Mesenchymal stem cell (in vitro differentiated cells and primary cell): ENCODE measurements around the gene KIAA0825.

Experiments
- DNase-seq: peaks from one replicate; pipeline ENCODE4 v3.0.0-alpha.2; 2013
- H2AFZ ChIP-seq: one replicate; pipeline ENCODE4 v1.6.1; 2013; ENCODE audit warnings: low read depth, mild to moderate bottlenecking, control low read depth, inconsistent platforms, low read length, moderate library complexity
- H2AK5ac ChIP-seq: 2 replicates; pipeline ENCODE4 v1.6.1; 2013; ENCODE audit warnings: low read length, moderate library complexity, mild to moderate bottlenecking, inconsistent platforms; ENCODE audit not compliant: severe bottlenecking
- H2BK120ac ChIP-seq: one replicate; pipeline ENCODE4 v1.6.1; 2013; ENCODE audit warnings: low read depth, mild to moderate bottlenecking, inconsistent platforms, low read length, moderate library complexity
- H2BK12ac ChIP-seq, 2 experiments: one replicate each; pipeline ENCODE4 v1.6.1; 2013; ENCODE audit warnings: inconsistent platforms in 2 of 2, low read length in 2 of 2, mild to moderate bottlenecking in 2 of 2, moderate library complexity in 2 of 2, control low read depth in 1 of 2
- H2BK15ac ChIP-seq: one replicate; pipeline ENCODE4 v1.6.1; 2013; ENCODE audit warnings: mild to moderate bottlenecking, low read depth, inconsistent platforms; ENCODE audit not compliant: poor library complexity, severe bottlenecking
- H2BK5ac ChIP-seq: 2 replicates; pipeline ENCODE4 v1.6.1; 2013; ENCODE audit warnings: low read depth, mild to moderate bottlenecking, low read length, control low read depth, inconsistent platforms; ENCODE audit not compliant: poor library complexity, severe bottlenecking
- H3K14ac ChIP-seq, 2 experiments: one replicate each; pipeline ENCODE4 v1.6.1; 2013; ENCODE audit warnings: inconsistent platforms in 2 of 2, low read length in 2 of 2, control low read depth in 1 of 2, mild to moderate bottlenecking in 1 of 2, moderate library complexity in 1 of 2
- H3K18ac ChIP-seq, 2 experiments: one replicate each; pipeline ENCODE4 v1.6.1; 2013; ENCODE audit warnings: inconsistent platforms in 2 of 2, low read length in 2 of 2, control low read depth in 1 of 2, low read depth in 1 of 2, mild to moderate bottlenecking in 1 of 2
- H3K23ac ChIP-seq, 2 experiments: one replicate each; pipeline ENCODE4 v1.6.1; 2013; ENCODE audit warnings: inconsistent platforms in 2 of 2, low read length in 2 of 2, mild to moderate bottlenecking in 2 of 2, moderate library complexity in 2 of 2, control low read depth in 1 of 2
- H3K27ac ChIP-seq: 2 replicates; pipeline ENCODE4 v1.5.1; 2013; ENCODE audit warnings: mild to moderate bottlenecking, moderate library complexity, low read length, control low read depth, inconsistent platforms; ENCODE audit not compliant: poor library complexity, severe bottlenecking
- H3K27me3 ChIP-seq, 2 experiments: 2 replicates each; pipeline versions ENCODE4 v1.6.1 to v1.7.0; 2013; ENCODE audit warnings: low read length in 2 of 2, mild to moderate bottlenecking in 2 of 2, moderate library complexity in 2 of 2, control low read depth in 1 of 2, inconsistent platforms in 1 of 2; ENCODE audit not compliant: control insufficient read depth in 1 of 2, insufficient read depth in 1 of 2
- H3K36me3 ChIP-seq, 2 experiments: 2 replicates each; pipeline versions ENCODE4 v1.6.1 to v1.7.0; 2013; ENCODE audit warnings: low read length in 2 of 2, control low read depth in 1 of 2, inconsistent platforms in 1 of 2, low read depth in 1 of 2, mild to moderate bottlenecking in 1 of 2; ENCODE audit not compliant: insufficient read depth in 2 of 2, control insufficient read depth in 1 of 2
- H3K4ac ChIP-seq, 2 experiments: one replicate each; pipeline ENCODE4 v1.6.1; 2013; ENCODE audit warnings: inconsistent platforms in 2 of 2, low read length in 2 of 2, mild to moderate bottlenecking in 2 of 2, moderate library complexity in 2 of 2, control low read depth in 1 of 2, low read depth in 1 of 2
- H3K4me1 ChIP-seq: 2 replicates; pipeline ENCODE4 v1.6.1; 2013; ENCODE audit warnings: low read depth, low read length, control low read depth; ENCODE audit not compliant: control insufficient read depth, insufficient read depth
- H3K4me2 ChIP-seq: 2 replicates; pipeline ENCODE4 v1.6.1; 2013; ENCODE audit warnings: low read length, mild to moderate bottlenecking, inconsistent platforms; ENCODE audit not compliant: poor library complexity, severe bottlenecking
- H3K4me3 ChIP-seq, 2 experiments: 2 replicates each; pipeline versions ENCODE4 v1.5.1 to v1.7.0; 2013; ENCODE audit warnings: low read length in 2 of 2, mild to moderate bottlenecking in 2 of 2, control low read depth in 1 of 2, low read depth in 1 of 2; ENCODE audit not compliant: insufficient read depth in 1 of 2
- H3K79me1 ChIP-seq: replicated peaks from 2 replicates; pipeline ENCODE4 v1.6.1; 2013; ENCODE audit warnings: mild to moderate bottlenecking, control low read depth, low read length, inconsistent platforms; ENCODE audit not compliant: poor library complexity, severe bottlenecking
- H3K9ac ChIP-seq: 2 replicates; pipeline ENCODE4 v1.7.0; 2013; ENCODE audit warnings: mild to moderate bottlenecking, low read length, moderate library complexity
- H3K9me3 ChIP-seq: 2 replicates; pipeline ENCODE4 v1.7.0; 2013; ENCODE audit warnings: mild to moderate bottlenecking, low read length; ENCODE audit not compliant: control insufficient read depth
- H4K8ac ChIP-seq: one replicate; pipeline ENCODE4 v1.6.1; 2013; ENCODE audit warnings: inconsistent platforms, mild to moderate bottlenecking, low read length, moderate library complexity
- H4K91ac ChIP-seq: one replicate; pipeline ENCODE4 v1.6.1; 2013; ENCODE audit warnings: mild to moderate bottlenecking, low read length, inconsistent platforms
- WGBS: methylation state at CpG from one replicate; pipeline ENCODE4 v1.1.7; 2013; ENCODE audit warnings: mixed read lengths; 5-methylcytosine and 5-hydroxymethylcytosine counted together

KIAA0825 gene

GRCh38 chr5:94660506-94660905, 42.1 kb upstream of the KIAA0825 start:
- Histone ChIP-seq H3K9ac (no peak overlapping the region), H2AK5ac (no peak overlapping the region), H3K9me3 (peaks cover 28% of the 10 kb centered on the region), H3K4me1 (no peaks in the 10 kb centered on the region), H3K18ac (no peak overlapping the region), H2BK5ac (no peak overlapping the region), H3K4me3 (no peak overlapping the region), H3K23ac (no peak overlapping the region), H3K4me2 (no peak overlapping the region), H3K79me1 (peaks cover 13% of the 10 kb centered on the region), H3K27me3 (no peaks in the 10 kb centered on the region), H2BK120ac (no peak overlapping the region), H3K14ac (no peak overlapping the region), H4K91ac (no peak overlapping the region), H4K8ac (no peak overlapping the region), H2BK12ac (no peak overlapping the region), H2AFZ (no peak overlapping the region), H2BK15ac (no peak overlapping the region), H3K27ac (no peak overlapping the region), H3K4ac (no peak overlapping the region), H3K36me3 (peaks cover 12% of the 10 kb centered on the region in 2 experiments)
- WGBS, result over 99% methylated on average over 8 of the region's 8 CpGs
- DNase-seq, result no peak

- no peak overlapping the region for H2BK15ac ChIP-seq
- peaks cover 41% of the 10 kb centered on the region for H3K9me3 ChIP-seq
- no peak overlapping the region for H3K18ac ChIP-seq
- no peak overlapping the region for H4K8ac ChIP-seq
- H3K4me1 ChIP-seq, result no peaks in the 10 kb centered on the region
- no peak overlapping the region for H2BK12ac ChIP-seq
- no peak overlapping the region for H4K91ac ChIP-seq
- H3K14ac ChIP-seq, result no peak overlapping the region
- H3K79me1 ChIP-seq, result peaks cover 13% of the 10 kb centered on the region
- H2AK5ac ChIP-seq, result no peak overlapping the region
- no peak overlapping the region for H3K4me3 ChIP-seq
- no peaks in the 10 kb centered on the region for H3K27me3 ChIP-seq
- DNase-seq, result no peak
- H3K9ac ChIP-seq, result no peak overlapping the region
- H3K4ac ChIP-seq, result no peak overlapping the region
- no peak overlapping the region for H3K4me2 ChIP-seq
- H3K36me3 ChIP-seq, result peaks cover 12 to 22% of the 10 kb centered on the region in 2 experiments
- WGBS, result 92% methylated on average over 1 of the region's 1 CpG
- no peak overlapping the region for H3K23ac ChIP-seq
- H2BK5ac ChIP-seq, result no peak overlapping the region
- no peak overlapping the region for H3K27ac ChIP-seq
- no peak overlapping the region for H2AFZ ChIP-seq
- H2BK120ac ChIP-seq, result no peak overlapping the region
Observed at GRCh38 chr5:94658272-94658671, 39.9 kb upstream of the KIAA0825 start.

GRCh38 chr5:94649874-94650273, 31.5 kb upstream of the KIAA0825 start:
- Histone ChIP-seq H3K27me3 (no peaks in the 10 kb centered on the region), H3K4me2 (no peak overlapping the region), H3K9me3 (peaks cover 7% of the 10 kb centered on the region), H3K23ac (no peak overlapping the region), H2BK15ac (no peak overlapping the region), H2BK12ac (no peak overlapping the region), H3K9ac (no peak overlapping the region), H4K91ac (no peak overlapping the region), H3K14ac (no peak overlapping the region), H4K8ac (no peak overlapping the region), H2AK5ac (no peak overlapping the region), H3K36me3 (peaks cover 0 to 12% of the 10 kb centered on the region in 2 experiments), H2BK5ac (no peak overlapping the region), H3K79me1 (peaks cover 1% of the 10 kb centered on the region), H2BK120ac (no peak overlapping the region), H3K27ac (no peak overlapping the region), H2AFZ (no peak overlapping the region), H3K4ac (no peak overlapping the region), H3K18ac (no peak overlapping the region), H3K4me3 (no peak overlapping the region), H3K4me1 (no peaks in the 10 kb centered on the region)
- no CpG with 5 or more reads among the region's 1 CpG for WGBS
- no peak for DNase-seq

GRCh38 chr5:94646758-94647157, 28.4 kb upstream of the KIAA0825 start:
- Histone ChIP-seq H3K4me2 (no peak overlapping the region), H4K8ac (no peak overlapping the region), H3K4me3 (no peak overlapping the region), H2AK5ac (no peak overlapping the region), H3K27ac (no peak overlapping the region), H2BK12ac (no peak overlapping the region), H2BK15ac (no peak overlapping the region), H3K4me1 (no peaks in the 10 kb centered on the region), H3K36me3 (peaks cover 0 to 12% of the 10 kb centered on the region in 2 experiments), H3K23ac (no peak overlapping the region), H2BK120ac (no peak overlapping the region), H2AFZ (no peak overlapping the region), H3K18ac (no peak overlapping the region), H3K9me3 (peaks cover 8% of the 10 kb centered on the region), H3K79me1 (peaks cover 7% of the 10 kb centered on the region), H3K4ac (no peak overlapping the region), H3K27me3 (no peaks in the 10 kb centered on the region), H3K9ac (no peak overlapping the region), H3K14ac (no peak overlapping the region), H2BK5ac (no peak overlapping the region), H4K91ac (no peak overlapping the region)
- no peak for DNase-seq
